Transverse colon (tissue), 4 donors: Measurements from ENCODE around the gene SCYGR7.
"Not testable (repeated sequence)": the region's sequence is repeated elsewhere in the genome, so short reads cannot be mapped to it uniquely, and the experiment has no call there.

Experiments
- EP300 ChIP-seq: sonication (generic); formaldehyde crosslinking; IDR thresholded peaks from one replicate; pipeline ENCODE4 v1.6.1; 2017; ENCODE audit warnings: antibody characterized with exemption, low read depth
- POLR2A ChIP-seq: fragments of 450-650 bp; IDR thresholded peaks from one replicate; pipeline ENCODE4 v1.6.1; 2016; ENCODE audit warnings: antibody characterized with exemption, mild to moderate bottlenecking, moderate library complexity
- POLR2AphosphoS5 ChIP-seq, 3 donors: sonication (generic); formaldehyde crosslinking; IDR thresholded peaks; one replicate each; pipeline ENCODE4 v1.6.1; 2016; ENCODE audit warnings: antibody characterized with exemption in 3 of 3
- TF ChIP-seq, protein P1 (sequence below), 5 experiments: fragments of 200-600 bp in 3 of 5; fragments of 450-650 bp in 2 of 5; sonication (generic) in 3 of 5; IDR thresholded peaks; 1 replicate in 2 of 5; 2 replicates in 3 of 5; pipeline ENCODE4 v1.5.1; 2016 to 2017; ENCODE audit warnings: antibody characterized with exemption in 5 of 5, inconsistent platforms in 3 of 5, mild to moderate bottlenecking in 2 of 5, moderate library complexity in 1 of 5

DNA sequence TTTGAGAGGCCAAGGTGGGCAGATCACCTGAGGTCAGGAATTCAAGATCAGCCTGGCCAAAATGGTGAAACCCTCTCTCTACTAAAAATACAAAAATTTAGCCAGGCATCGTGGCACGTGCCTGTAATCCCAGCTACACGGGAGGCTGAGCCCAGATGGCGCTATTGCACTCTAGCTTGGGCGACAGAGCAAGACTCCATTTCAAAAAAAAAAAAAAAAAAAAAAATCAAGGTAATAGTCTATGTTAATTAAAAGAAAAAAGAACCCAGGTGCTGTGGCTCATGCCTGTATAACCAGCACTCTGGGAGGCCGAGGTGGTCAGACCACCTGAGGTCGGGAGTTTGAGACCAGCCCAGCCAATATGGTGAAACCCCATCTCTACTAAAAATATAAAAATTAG is 12.6 kb downstream of the SCYGR7 start:
- TF ChIP-seq, protein P1, sequence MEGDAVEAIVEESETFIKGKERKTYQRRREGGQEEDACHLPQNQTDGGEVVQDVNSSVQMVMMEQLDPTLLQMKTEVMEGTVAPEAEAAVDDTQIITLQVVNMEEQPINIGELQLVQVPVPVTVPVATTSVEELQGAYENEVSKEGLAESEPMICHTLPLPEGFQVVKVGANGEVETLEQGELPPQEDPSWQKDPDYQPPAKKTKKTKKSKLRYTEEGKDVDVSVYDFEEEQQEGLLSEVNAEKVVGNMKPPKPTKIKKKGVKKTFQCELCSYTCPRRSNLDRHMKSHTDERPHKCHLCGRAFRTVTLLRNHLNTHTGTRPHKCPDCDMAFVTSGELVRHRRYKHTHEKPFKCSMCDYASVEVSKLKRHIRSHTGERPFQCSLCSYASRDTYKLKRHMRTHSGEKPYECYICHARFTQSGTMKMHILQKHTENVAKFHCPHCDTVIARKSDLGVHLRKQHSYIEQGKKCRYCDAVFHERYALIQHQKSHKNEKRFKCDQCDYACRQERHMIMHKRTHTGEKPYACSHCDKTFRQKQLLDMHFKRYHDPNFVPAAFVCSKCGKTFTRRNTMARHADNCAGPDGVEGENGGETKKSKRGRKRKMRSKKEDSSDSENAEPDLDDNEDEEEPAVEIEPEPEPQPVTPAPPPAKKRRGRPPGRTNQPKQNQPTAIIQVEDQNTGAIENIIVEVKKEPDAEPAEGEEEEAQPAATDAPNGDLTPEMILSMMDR (IDR thresholded peaks at IDR 0.05) = not testable (repeated sequence)
- not testable (repeated sequence) for TF ChIP-seq POLR2A; POLR2AphosphoS5 (IDR thresholded peaks at IDR 0.05); EP300
